IMR-90 (cell line): ENCODE data around the gene PIK3CB. TPM values are rescaled to one million over a fixed set of nuclear protein-coding genes. Genes with fewer than 3 reads are reported as not detected.

Source experiments
- ATAC-seq: fragments of 200-7000 bp; cut with Tn5 transposase; 2 replicates; pipeline ENCODE4 v1.9.1; 2020; ENCODE audit warnings: low read depth, mild to moderate bottlenecking, moderate library complexity
- BruUV-seq: library from RNA; stranded (reverse); fragments of 400-500 nt; replicated peaks from 2 replicates; lab custom pipeline; 2021; lab: Mats Ljungman, UMichigan
- CTCF ChIA-PET: fragments of 300-600 bp; formaldehyde crosslinking; extraction: SDS; loops from one replicate; lab custom pipeline; 2021; ENCODE audit warnings: antibody characterized with exemption; lab: Yijun Ruan, JAX
- POLR2A ChIA-PET: fragments of 300-600 bp; sonication (Branson Sonifier 250); formaldehyde crosslinking; loops from one replicate; lab custom pipeline; 2022; ENCODE audit warnings: antibody characterized with exemption; ENCODE audit not compliant: unreplicated experiment; lab: Charles Lee
- DNase-seq: peaks from one replicate; pipeline ENCODE4 v3.0.0; 2013
- H2AFZ ChIP-seq: replicated peaks from 2 replicates; pipeline ENCODE3; 2013; ENCODE audit warnings: low read length, mild to moderate bottlenecking; ENCODE audit not compliant: poor library complexity
- H2AK5ac ChIP-seq: 2 replicates; pipeline ENCODE4 v1.6.1; 2013; ENCODE audit warnings: low read depth, low read length, inconsistent platforms
- H2AK9ac ChIP-seq: replicated peaks from 2 replicates; pipeline ENCODE3; 2013; ENCODE audit warnings: mild to moderate bottlenecking, low read depth, low read length, moderate library complexity; ENCODE audit not compliant: poor library complexity
- H2BK120ac ChIP-seq: 2 replicates; pipeline ENCODE4 v1.6.1; 2013; ENCODE audit warnings: low read depth, low read length, inconsistent platforms
- H2BK15ac ChIP-seq: 3 replicates; pipeline ENCODE4 v1.6.1; 2013; ENCODE audit warnings: low read depth, low read length, inconsistent platforms
- H2BK20ac ChIP-seq: 2 replicates; pipeline ENCODE4 v1.6.1; 2013; ENCODE audit warnings: low read depth, mild to moderate bottlenecking, inconsistent platforms, low read length, moderate library complexity
- H2BK5ac ChIP-seq: 2 replicates; pipeline ENCODE4 v1.6.1; 2013; ENCODE audit warnings: mild to moderate bottlenecking, low read depth, low read length, inconsistent platforms; ENCODE audit not compliant: poor library complexity, severe bottlenecking
- H3K14ac ChIP-seq: replicated peaks from 2 replicates; pipeline ENCODE4 v1.6.1; 2013; ENCODE audit warnings: low read depth, low read length, inconsistent platforms
- H3K18ac ChIP-seq: 2 replicates; pipeline ENCODE4 v1.6.1; 2013; ENCODE audit warnings: low read depth, low read length, control low read depth
- H3K23ac ChIP-seq: 2 replicates; pipeline ENCODE4 v1.6.1; 2013; ENCODE audit warnings: low read depth, low read length, inconsistent platforms
- H3K27ac ChIP-seq: 2 replicates; pipeline ENCODE4 v1.5.1; 2013; ENCODE audit warnings: mild to moderate bottlenecking, control low read depth, low read length; ENCODE audit not compliant: insufficient read depth
- H3K27me3 ChIP-seq: 2 replicates; pipeline ENCODE4 v1.6.1; 2013; ENCODE audit warnings: low read length; ENCODE audit not compliant: control insufficient read depth, insufficient read depth
- H3K36me3 ChIP-seq: 2 replicates; pipeline ENCODE4 v1.6.1; 2013; ENCODE audit warnings: low read length, mixed read lengths; ENCODE audit not compliant: control insufficient read depth, insufficient read depth
- H3K4ac ChIP-seq: 2 replicates; pipeline ENCODE4 v1.6.1; 2013; ENCODE audit warnings: low read depth, low read length, inconsistent platforms
- H3K4me1 ChIP-seq: 2 replicates; pipeline ENCODE4 v1.6.1; 2013; ENCODE audit warnings: low read length, mixed read lengths; ENCODE audit not compliant: control insufficient read depth, insufficient read depth
- H3K4me2 ChIP-seq: 2 replicates; pipeline ENCODE4 v1.6.1; 2013; ENCODE audit warnings: low read depth, mild to moderate bottlenecking, control low read depth, low read length, moderate library complexity
- H3K4me3 ChIP-seq: 2 replicates; pipeline ENCODE4 v1.5.1; 2013; ENCODE audit warnings: low read depth, mild to moderate bottlenecking, control low read depth, low read length, moderate library complexity; ENCODE audit not compliant: insufficient read depth
- H3K56ac ChIP-seq: 2 replicates; pipeline ENCODE4 v1.6.1; 2013; ENCODE audit warnings: low read length, inconsistent platforms; ENCODE audit not compliant: insufficient read depth; ENCODE audit errors: extremely low read depth
- H3K79me1 ChIP-seq, 2 experiments: 2 replicates each; pipeline ENCODE4 v1.6.1; 2013; ENCODE audit warnings: low read length in 2 of 2, inconsistent platforms in 1 of 2, low read depth in 1 of 2
- H3K9ac ChIP-seq: 2 replicates; pipeline ENCODE4 v1.6.1; 2013; ENCODE audit warnings: low read depth, low read length, control low read depth
- H3K9me1 ChIP-seq: 2 replicates; pipeline ENCODE4 v1.6.1; 2013; ENCODE audit warnings: low read length, inconsistent platforms; ENCODE audit not compliant: insufficient read depth
- H3K9me3 ChIP-seq: 2 replicates; pipeline ENCODE4 v1.6.1; 2013; ENCODE audit warnings: low read length; ENCODE audit not compliant: control insufficient read depth, insufficient read depth
- H4K20me1 ChIP-seq: 2 replicates; pipeline ENCODE4 v1.6.1; 2013; ENCODE audit warnings: low read length, inconsistent platforms; ENCODE audit not compliant: insufficient read depth
- H4K5ac ChIP-seq: 2 replicates; pipeline ENCODE4 v1.6.1; 2013; ENCODE audit warnings: mild to moderate bottlenecking, low read depth, low read length, control low read depth
- H4K8ac ChIP-seq, 2 experiments: 2 replicates each; pipeline ENCODE4 v1.6.1; 2013; ENCODE audit warnings: low read depth in 2 of 2, low read length in 2 of 2, control low read depth in 1 of 2, inconsistent platforms in 1 of 2
- H4K91ac ChIP-seq: 2 replicates; pipeline ENCODE4 v1.6.1; 2013; ENCODE audit warnings: low read depth, low read length, inconsistent platforms; ENCODE audit not compliant: insufficient read depth
- RFX5 ChIP-seq: IDR thresholded peaks from 2 replicates; pipeline ENCODE4 v1.8.0; 2012; ENCODE audit warnings: low read depth, mild to moderate bottlenecking, low read length, moderate library complexity
- WGBS, 2 experiments: methylation state at CpG; one replicate each; pipeline versions ENCODE4 v1.1.5 to v1.1.7; 2013; ENCODE audit warnings: missing lambda C conversion rate in 2 of 2; ENCODE audit not compliant: insufficient read length in 1 of 2; ENCODE audit errors: extremely low coverage in 2 of 2; 5-methylcytosine and 5-hydroxymethylcytosine counted together
- dilution Hi-C: fragments of 300-500 bp; cut with HindIII; formaldehyde crosslinking; loops from one replicate; pipeline ENCODE4 v1.14.3; 2018; ENCODE audit warnings: low sequenced_read_pairs; ENCODE audit not compliant: unreplicated experiment
- in situ Hi-C: fragments of 300-500 bp; cut with MboI; formaldehyde crosslinking; loops from 3 replicates; pipeline ENCODE4 v1.14.3; 2019; ENCODE audit warnings: low sequenced_read_pairs, inconsistent platforms, mixed read lengths
- intact Hi-C: fragments of 100-400 bp; cut with micrococcal nuclease; formaldehyde crosslinking; loops from 2 replicates; pipeline ENCODE4 v1.10.0; 2022
- polyA plus RNA-seq, 3 experiments: library from polyadenylated mRNA; depleted of rRNA; stranded (reverse); fragments of >200 nt; gene quantifications; 2 replicates each; pipeline ENCODE4 v1.2.3, GENCODE V29; 2012; ENCODE audit warnings: low replicate concordance in 1 of 3
- total RNA-seq: library from RNA; depleted of rRNA; stranded (reverse); fragments of >200 nt; gene quantifications from 2 replicates; pipeline ENCODE4 v1.2.3, GENCODE V29; 2012
- TF ChIP-seq, protein P1 (sequence below): fragments of 150-350 bp; IDR thresholded peaks from 2 replicates; pipeline ENCODE4 v1.6.1; 2017; ENCODE audit warnings: mild to moderate bottlenecking, antibody characterized with exemption, low read length, low read depth
- TF ChIP-seq, protein P2 (sequence below): conservative IDR thresholded peaks from 2 replicates; pipeline ENCODE4 v1.5.1; 2012; ENCODE audit warnings: mild to moderate bottlenecking, low read depth, low read length, improper control_type of control experiment

PIK3CB gene
- total and polyA plus RNA-seq, 2 of the 4 experiments (the other 2 are of a cell fraction) = 6.3 to 6.8 TPM

- intact Hi-C loops (loop anchor here (5.0 kb wide), 1 partner anchor 82 kb away; no protein-coding TSS in a partner anchor), dilution Hi-C loops (no loop called here), in situ Hi-C loops (no loop called here)
- Histone ChIP-seq H3K4me1 (peaks cover 5% of the 10 kb centered on the region), H3K27ac (no peak overlapping the region), H4K91ac (no peak overlapping the region), H2AK9ac (no peak overlapping the region), H3K4me2 (peak overlapping the region; percentile 91), H3K9me1 (0 out of 2 replicates have a peak, but pooled peaks cover 7% of the 10 kb centered on the region), H4K8ac (peak overlapping the region in 1 of 2 experiments; percentile 93; a peak in 3 of 4 replicates), H4K20me1 (no peaks in the 10 kb centered on the region), H3K79me1 (peaks cover 0 to 17% of the 10 kb centered on the region in 2 experiments; a peak in 3 of 4 replicates), H3K23ac (peak overlapping the region; percentile 85; the same call in 1 of the 2 replicates), H3K9me3 (no peaks in the 10 kb centered on the region), H3K18ac (no peak overlapping the region), H2BK5ac (no peak overlapping the region), H3K4ac (no peak overlapping the region), H2BK120ac (no peak overlapping the region), H3K27me3 (no peaks in the 10 kb centered on the region), H3K36me3 (no peaks in the 10 kb centered on the region), H3K9ac (no peak overlapping the region), H3K14ac (no peak overlapping the region), H2BK15ac (no peak overlapping the region), H2BK20ac (no peak overlapping the region), H4K5ac (peak overlapping the region; percentile 91; the same call in 1 of the 2 replicates), H2AFZ (no peak overlapping the region), H3K4me3 (no peak overlapping the region), H3K56ac (no peak overlapping the region), H2AK5ac (no peak overlapping the region)
- no TSS peak for BruUV-seq
- DNase-seq = no peak
- CTCF ChIA-PET = no interaction called here
- WGBS, 2 experiments = no CpG with 5 or more reads among the region's 6 CpGs
- ATAC-seq = no peak
- no peak for TF ChIP-seq RFX5
- TF ChIP-seq, protein P1, sequence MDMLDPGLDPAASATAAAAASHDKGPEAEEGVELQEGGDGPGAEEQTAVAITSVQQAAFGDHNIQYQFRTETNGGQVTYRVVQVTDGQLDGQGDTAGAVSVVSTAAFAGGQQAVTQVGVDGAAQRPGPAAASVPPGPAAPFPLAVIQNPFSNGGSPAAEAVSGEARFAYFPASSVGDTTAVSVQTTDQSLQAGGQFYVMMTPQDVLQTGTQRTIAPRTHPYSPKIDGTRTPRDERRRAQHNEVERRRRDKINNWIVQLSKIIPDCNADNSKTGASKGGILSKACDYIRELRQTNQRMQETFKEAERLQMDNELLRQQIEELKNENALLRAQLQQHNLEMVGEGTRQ = no peak
- TF ChIP-seq, protein P2, sequence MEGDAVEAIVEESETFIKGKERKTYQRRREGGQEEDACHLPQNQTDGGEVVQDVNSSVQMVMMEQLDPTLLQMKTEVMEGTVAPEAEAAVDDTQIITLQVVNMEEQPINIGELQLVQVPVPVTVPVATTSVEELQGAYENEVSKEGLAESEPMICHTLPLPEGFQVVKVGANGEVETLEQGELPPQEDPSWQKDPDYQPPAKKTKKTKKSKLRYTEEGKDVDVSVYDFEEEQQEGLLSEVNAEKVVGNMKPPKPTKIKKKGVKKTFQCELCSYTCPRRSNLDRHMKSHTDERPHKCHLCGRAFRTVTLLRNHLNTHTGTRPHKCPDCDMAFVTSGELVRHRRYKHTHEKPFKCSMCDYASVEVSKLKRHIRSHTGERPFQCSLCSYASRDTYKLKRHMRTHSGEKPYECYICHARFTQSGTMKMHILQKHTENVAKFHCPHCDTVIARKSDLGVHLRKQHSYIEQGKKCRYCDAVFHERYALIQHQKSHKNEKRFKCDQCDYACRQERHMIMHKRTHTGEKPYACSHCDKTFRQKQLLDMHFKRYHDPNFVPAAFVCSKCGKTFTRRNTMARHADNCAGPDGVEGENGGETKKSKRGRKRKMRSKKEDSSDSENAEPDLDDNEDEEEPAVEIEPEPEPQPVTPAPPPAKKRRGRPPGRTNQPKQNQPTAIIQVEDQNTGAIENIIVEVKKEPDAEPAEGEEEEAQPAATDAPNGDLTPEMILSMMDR = no peak
- POLR2A ChIA-PET = no interaction called here
Measured at GRCh38 chr3:138609898-138610266, 224.8 kb downstream of the PIK3CB start.
